Suppressor macrophage (primary cell): ENCODE data around the gene MBNL1.

Source experiments
- DNase-seq, 4 experiments: peaks; one replicate each; pipeline ENCODE4 v3.0.0-alpha.2; 2020 to 2022
- total RNA-seq, 17 experiments: gene quantifications; one replicate each; lab custom pipeline; 2026; ENCODE audit warnings: mixed read lengths in 6 of 17, inconsistent platforms in 3 of 17; lab: John Stamatoyannopoulos, UW

MBNL1 gene
- 208 to 934 (median 478) reads per million in 17 experiments for total RNA-seq

- DNase-seq: peak; percentile 82 to 91 (median 88)
These were observed at the start of gene MBNL1 for GRCh38 chr3:152268555-152269055. Gene MBNL1 (plus strand): TSS chr3:152268929. CDS start chr3:152300194, 31,265 bp downstream.

- no peak for DNase-seq
These were observed 49.5 kb upstream of the MBNL1 start for GRCh38 chr3:152219216-152219615.

- DNase-seq: no peak
These were observed 48.9 kb upstream of the MBNL1 start for GRCh38 chr3:152219769-152220255.

GRCh38 chr3:152222327-152222726 is 46.4 kb upstream of the MBNL1 start:
- DNase-seq: peak in 2 of 4 experiments; percentile 66

GRCh38 chr3:152225201-152225600 is 43.5 kb upstream of the MBNL1 start:
- DNase-seq: no peak

- no peak for DNase-seq
These were observed 42.6 kb upstream of the MBNL1 start for GRCh38 chr3:152226176-152226575.

GRCh38 chr3:152227027-152227426 is 41.7 kb upstream of the MBNL1 start:
- DNase-seq: no peak

- DNase-seq: no peak
These were observed 39.0 kb upstream of the MBNL1 start for GRCh38 chr3:152229692-152230091.

GRCh38 chr3:152230370-152230769 is 38.4 kb upstream of the MBNL1 start:
- DNase-seq: peak in 3 of 4 experiments; percentile 18 to 61 (median 51)

GRCh38 chr3:152232001-152232400 is 36.7 kb upstream of the MBNL1 start:
- DNase-seq: no peak

GRCh38 chr3:152232679-152233078 is 36.0 kb upstream of the MBNL1 start:
- no peak for DNase-seq

- DNase-seq: no peak
These were observed 33.9 kb upstream of the MBNL1 start for GRCh38 chr3:152234657-152235375.

- no peak for DNase-seq
These were observed 32.9 kb upstream of the MBNL1 start for GRCh38 chr3:152235709-152236298.

- DNase-seq: peak; percentile 28 to 65 (median 53)
These were observed 32.0 kb upstream of the MBNL1 start for GRCh38 chr3:152236716-152237115.

- peak in 1 of 4 experiments; percentile 38 for DNase-seq
These were observed 27.3 kb upstream of the MBNL1 start for GRCh38 chr3:152241142-152242017.

GRCh38 chr3:152243301-152243711 is 25.4 kb upstream of the MBNL1 start:
- no peak for DNase-seq

GRCh38 chr3:152243721-152244516 is 24.8 kb upstream of the MBNL1 start:
- peak; percentile 46 to 85 (median 65) for DNase-seq

GRCh38 chr3:152244517-152244888 is 24.2 kb upstream of the MBNL1 start:
- no peak for DNase-seq

- DNase-seq: peak in 3 of 4 experiments; percentile 51 to 54 (median 53)
These were observed 23.1 kb upstream of the MBNL1 start for GRCh38 chr3:152245498-152246170.

GRCh38 chr3:152251916-152252315 is 16.8 kb upstream of the MBNL1 start:
- no peak for DNase-seq

- peak in 2 of 4 experiments; percentile 79 to 81 for DNase-seq
These were observed 16.0 kb upstream of the MBNL1 start for GRCh38 chr3:152252755-152253154.
